Measurements from ENCODE around the gene GFAP. TPM values are rescaled to one million over a fixed set of nuclear protein-coding genes. Genes with fewer than 3 reads are reported as not detected.

The GFAP gene
- total and polyA plus RNA-seq, 2 donors (not counting 1 experiment from before 2014, with no cell fraction given) = 0.31 to 1.3 TPM

DNA sequence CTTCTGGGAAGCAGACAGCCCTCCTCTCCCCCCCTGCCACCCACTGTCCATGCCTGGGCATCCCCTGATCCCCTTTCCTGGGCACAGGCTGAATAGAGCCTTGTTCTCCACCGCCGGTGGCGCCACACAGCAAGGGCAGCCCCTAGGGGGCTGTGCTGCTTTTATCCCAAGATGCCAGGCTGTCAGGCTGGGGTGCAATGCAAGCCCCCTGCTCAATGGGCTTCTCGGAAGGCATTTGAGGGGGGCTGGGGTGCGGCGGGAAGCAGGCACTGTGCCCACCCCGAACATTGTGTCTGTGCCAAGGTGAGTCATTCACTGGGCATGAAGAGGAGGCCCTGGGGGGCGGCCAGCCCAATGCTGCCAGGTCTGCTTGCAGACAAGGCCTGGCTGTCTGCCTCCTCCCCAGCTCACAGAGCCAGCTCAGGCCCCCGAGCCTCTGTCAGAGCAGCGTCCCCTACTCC, 1.5 kb upstream of the GFAP start:
- no peaks in the 10 kb centered on the region for H3K79me2 ChIP-seq (ENCODE audit: control insufficient read depth, insufficient read depth, low read length)
- H3K27me3 ChIP-seq (ENCODE audit: control insufficient read depth, insufficient read depth, low read length) = peaks cover 9% of the 10 kb centered on the region
- TF ChIP-seq, protein P1, sequence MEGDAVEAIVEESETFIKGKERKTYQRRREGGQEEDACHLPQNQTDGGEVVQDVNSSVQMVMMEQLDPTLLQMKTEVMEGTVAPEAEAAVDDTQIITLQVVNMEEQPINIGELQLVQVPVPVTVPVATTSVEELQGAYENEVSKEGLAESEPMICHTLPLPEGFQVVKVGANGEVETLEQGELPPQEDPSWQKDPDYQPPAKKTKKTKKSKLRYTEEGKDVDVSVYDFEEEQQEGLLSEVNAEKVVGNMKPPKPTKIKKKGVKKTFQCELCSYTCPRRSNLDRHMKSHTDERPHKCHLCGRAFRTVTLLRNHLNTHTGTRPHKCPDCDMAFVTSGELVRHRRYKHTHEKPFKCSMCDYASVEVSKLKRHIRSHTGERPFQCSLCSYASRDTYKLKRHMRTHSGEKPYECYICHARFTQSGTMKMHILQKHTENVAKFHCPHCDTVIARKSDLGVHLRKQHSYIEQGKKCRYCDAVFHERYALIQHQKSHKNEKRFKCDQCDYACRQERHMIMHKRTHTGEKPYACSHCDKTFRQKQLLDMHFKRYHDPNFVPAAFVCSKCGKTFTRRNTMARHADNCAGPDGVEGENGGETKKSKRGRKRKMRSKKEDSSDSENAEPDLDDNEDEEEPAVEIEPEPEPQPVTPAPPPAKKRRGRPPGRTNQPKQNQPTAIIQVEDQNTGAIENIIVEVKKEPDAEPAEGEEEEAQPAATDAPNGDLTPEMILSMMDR (conservative IDR thresholded peaks at IDR 0.05 in 1 of 2, IDR thresholded peaks at IDR 0.05 in 1 of 2; ENCODE audit: low read depth in 1 of 2, low read length in 2 of 2) = no peak
- TF ChIP-seq EZH2 (IDR thresholded peaks at IDR 0.05; ENCODE audit: low read length, missing control alignments) = no peak
- no peaks in the 10 kb centered on the region for H3K36me3 ChIP-seq (ENCODE audit: control insufficient read depth, insufficient read depth, low read length)
- no peak overlapping the region for H3K9ac ChIP-seq (ENCODE audit: insufficient read depth, low read length)
- no peaks in the 10 kb centered on the region for H3K9me3 ChIP-seq (ENCODE audit: control insufficient read depth, insufficient read depth, low read depth, low read length)
- no peak overlapping the region for H3K4me2 ChIP-seq (ENCODE audit: extremely low read depth, insufficient read depth, low read length)
- H4K20me1 ChIP-seq (ENCODE audit: control insufficient read depth, extremely low read depth, insufficient read depth, low read length) = no peaks in the 10 kb centered on the region
- no peak overlapping the region for H2AFZ ChIP-seq (ENCODE audit: low read length)
- H3K27ac ChIP-seq (ENCODE audit: insufficient read depth, low read length) = no peak overlapping the region
- no peaks in the 10 kb centered on the region for H3K4me1 ChIP-seq (ENCODE audit: control insufficient read depth, extremely low read depth, insufficient read depth, low read length)
- peak; percentile 32 to 58 for DNase-seq (ENCODE audit: low read depth in 2 of 2)
- no peak overlapping the region for H3K4me3 ChIP-seq (replicated peaks in 1 of 4; ENCODE audit: control extremely low read depth in 1 of 4, insufficient read depth in 1 of 4, low read depth in 3 of 4, low read length in 4 of 4)

DNA sequence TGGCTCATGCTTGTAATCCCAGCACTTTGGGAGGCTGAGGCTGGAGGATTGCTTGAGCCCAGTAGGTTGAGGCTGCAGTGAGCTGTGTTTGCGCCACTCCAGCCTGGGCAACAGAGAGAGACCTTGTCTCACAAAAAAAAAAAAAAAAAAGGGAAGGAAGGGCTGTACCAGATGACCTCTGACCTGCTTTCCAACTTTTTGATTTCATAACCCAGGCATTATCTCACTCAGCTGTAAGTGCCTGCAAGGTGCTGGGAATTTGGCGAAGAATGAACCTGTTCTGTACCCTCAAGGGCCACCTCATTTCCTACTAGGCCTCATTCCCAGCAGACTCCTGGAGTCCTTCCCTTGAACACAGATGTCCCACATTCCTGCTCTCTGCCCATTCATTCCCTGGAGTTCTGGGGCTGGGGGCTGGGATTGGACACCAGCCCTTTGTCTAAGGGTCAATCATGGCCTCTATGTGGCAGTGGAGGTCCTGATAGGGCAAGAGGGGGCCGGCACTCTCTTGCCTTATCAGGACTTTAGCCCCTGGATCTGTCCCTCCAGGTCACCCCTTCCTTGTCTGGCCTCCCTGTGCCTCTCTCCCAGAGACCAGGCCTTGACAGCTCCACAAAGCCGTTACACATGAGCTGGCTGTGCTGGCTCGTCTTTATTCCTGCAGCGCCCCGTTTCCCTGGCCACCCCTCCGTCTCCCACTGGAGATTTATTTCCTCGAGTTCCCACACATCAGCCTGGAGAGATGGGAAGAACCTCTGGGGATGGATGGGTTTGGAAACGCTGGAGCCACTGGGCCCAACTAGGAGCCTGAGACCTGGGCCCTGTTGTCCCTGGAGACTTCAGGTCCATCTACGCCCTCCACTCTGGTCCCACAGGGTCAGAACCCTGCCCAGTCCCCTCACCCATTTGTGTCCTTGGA, 821 bp upstream of the GFAP start:
- no peak overlapping the region for H3K4me3 ChIP-seq (replicated peaks in 1 of 4; ENCODE audit: control extremely low read depth in 1 of 4, insufficient read depth in 1 of 4, low read depth in 3 of 4, low read length in 4 of 4)
- H4K20me1 ChIP-seq (ENCODE audit: control insufficient read depth, extremely low read depth, insufficient read depth, low read length) = no peaks in the 10 kb centered on the region
- no peaks in the 10 kb centered on the region for H3K9me3 ChIP-seq (ENCODE audit: control insufficient read depth, insufficient read depth, low read depth, low read length)
- no peak overlapping the region for H3K9ac ChIP-seq (ENCODE audit: insufficient read depth, low read length)
- no peaks in the 10 kb centered on the region for H3K36me3 ChIP-seq (ENCODE audit: control insufficient read depth, insufficient read depth, low read length)
- peaks cover 8% of the 10 kb centered on the region for H3K27me3 ChIP-seq (ENCODE audit: control insufficient read depth, insufficient read depth, low read length)
- H3K27ac ChIP-seq (ENCODE audit: insufficient read depth, low read length) = no peak overlapping the region
- no peaks in the 10 kb centered on the region for H3K4me1 ChIP-seq (ENCODE audit: control insufficient read depth, extremely low read depth, insufficient read depth, low read length)
- no peak for DNase-seq (ENCODE audit: low read depth in 2 of 2)
- H3K4me2 ChIP-seq (ENCODE audit: extremely low read depth, insufficient read depth, low read length) = no peak overlapping the region
- no peak overlapping the region for H2AFZ ChIP-seq (ENCODE audit: low read length)
- no peaks in the 10 kb centered on the region for H3K79me2 ChIP-seq (ENCODE audit: control insufficient read depth, insufficient read depth, low read length)
- TF ChIP-seq EZH2 (IDR thresholded peaks at IDR 0.05; ENCODE audit: low read length, missing control alignments) = no peak
- TF ChIP-seq, protein P1 (conservative IDR thresholded peaks at IDR 0.05 in 1 of 2, IDR thresholded peaks at IDR 0.05 in 1 of 2; ENCODE audit: low read depth in 1 of 2, low read length in 2 of 2) = no peak

DNA sequence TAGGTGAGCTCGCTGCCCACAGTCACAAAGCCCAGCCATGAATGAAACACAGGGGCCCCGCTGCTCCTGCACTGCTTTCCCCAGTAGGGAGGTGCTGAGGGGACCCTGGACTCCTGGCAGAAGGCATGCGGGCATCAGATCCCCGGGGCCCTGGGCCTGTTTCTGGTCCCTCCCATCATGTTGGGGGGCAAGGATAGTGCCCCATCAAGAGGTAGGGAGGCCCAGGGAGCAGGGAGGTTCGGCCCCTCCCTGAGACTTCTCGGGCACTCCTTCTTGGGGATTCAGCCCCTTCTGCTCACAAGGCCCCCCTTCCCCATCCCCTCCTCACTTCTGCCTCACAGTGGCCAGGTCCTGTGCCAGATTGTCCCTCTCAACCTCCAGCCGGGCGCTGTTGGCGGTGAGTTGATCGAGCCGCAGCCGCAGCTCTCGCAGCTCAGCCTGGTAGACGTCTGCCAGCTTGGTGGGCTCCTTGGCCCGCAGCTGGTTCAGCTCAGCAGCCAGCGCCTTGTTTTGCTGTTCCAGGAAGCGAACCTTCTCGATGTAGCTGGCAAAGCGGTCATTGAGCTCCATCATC, 515 bp downstream of the GFAP start:
- Histone ChIP-seq H3K9me3 (ENCODE audit: control insufficient read depth, insufficient read depth, low read depth, low read length) (no peaks in the 10 kb centered on the region), H3K27ac (ENCODE audit: insufficient read depth, low read length) (no peak overlapping the region), H3K4me1 (ENCODE audit: control insufficient read depth, extremely low read depth, insufficient read depth, low read length) (no peaks in the 10 kb centered on the region), H4K20me1 (ENCODE audit: control insufficient read depth, extremely low read depth, insufficient read depth, low read length) (no peaks in the 10 kb centered on the region), H3K4me3 (replicated peaks in 1 of 4; ENCODE audit: control extremely low read depth in 1 of 4, insufficient read depth in 1 of 4, low read depth in 3 of 4, low read length in 4 of 4) (no peak overlapping the region), H3K36me3 (ENCODE audit: control insufficient read depth, insufficient read depth, low read length) (no peaks in the 10 kb centered on the region), H3K27me3 (ENCODE audit: control insufficient read depth, insufficient read depth, low read length) (peaks cover 7% of the 10 kb centered on the region), H3K9ac (ENCODE audit: insufficient read depth, low read length) (no peak overlapping the region), H2AFZ (ENCODE audit: low read length) (no peak overlapping the region), H3K4me2 (ENCODE audit: extremely low read depth, insufficient read depth, low read length) (no peak overlapping the region), H3K79me2 (ENCODE audit: control insufficient read depth, insufficient read depth, low read length) (no peaks in the 10 kb centered on the region)
- DNase-seq (ENCODE audit: low read depth in 2 of 2) = no peak
- no peak for TF ChIP-seq EZH2 (IDR thresholded peaks at IDR 0.05; ENCODE audit: low read length, missing control alignments)
- TF ChIP-seq, protein P1 (conservative IDR thresholded peaks at IDR 0.05 in 1 of 2, IDR thresholded peaks at IDR 0.05 in 1 of 2; ENCODE audit: low read depth in 1 of 2, low read length in 2 of 2) = no peak
